Neural crest cell (in vitro differentiated cells): ENCODE results near the gene MTA1. TPM values are rescaled to one million over a fixed set of nuclear protein-coding genes. Genes with fewer than 3 reads are reported as not detected.

Source experiments
- DNase-seq: peaks from one replicate; pipeline ENCODE4 v3.0.0; 2021; ENCODE audit warnings: low read depth, mixed read lengths, low spot score
- H3K27ac Mint-ChIP-seq: one replicate; pipeline ENCODE4 v1.8.0; 2021; ENCODE audit warnings: mild to moderate bottlenecking, mixed read lengths; ENCODE audit not compliant: unreplicated experiment
- H3K27me3 Mint-ChIP-seq: 2 replicates; pipeline ENCODE4 v1.8.0; 2021; ENCODE audit warnings: low read depth, mild to moderate bottlenecking, mixed read lengths
- H3K36me3 Mint-ChIP-seq: 2 replicates; pipeline ENCODE4 v1.8.0; 2021; ENCODE audit warnings: low read depth, mild to moderate bottlenecking, mixed read lengths
- H3K4me1 Mint-ChIP-seq: 2 replicates; pipeline ENCODE4 v1.8.0; 2021; ENCODE audit warnings: mixed read lengths
- H3K4me3 Mint-ChIP-seq: one replicate; pipeline ENCODE4 v1.8.0; 2021; ENCODE audit warnings: mild to moderate bottlenecking, mixed read lengths
- H3K9me3 Mint-ChIP-seq: 2 replicates; pipeline ENCODE4 v1.8.0; 2021; ENCODE audit warnings: mixed read lengths
- total RNA-seq: library from RNA; stranded (reverse); gene quantifications from 2 replicates; pipeline ENCODE4 v1.2.1, GENCODE V29; 2021
- TF ChIP-seq, protein P1 (sequence below): fragments of 200-600 bp; sonication (generic); conservative IDR thresholded peaks from 2 replicates; pipeline ENCODE4 v1.5.0; 2021; ENCODE audit warnings: antibody characterized with exemption, mild to moderate bottlenecking

Gene MTA1
- total RNA-seq, 1 donor from 2014 or later, result 246 TPM

GRCh38 chr14:105398726-105399465 lies 20.7 kb upstream of the MTA1 start:
- peaks cover 18% of the 10 kb centered on the region for H3K9me3 Mint-ChIP-seq
- DNase-seq, result no peak

DNA sequence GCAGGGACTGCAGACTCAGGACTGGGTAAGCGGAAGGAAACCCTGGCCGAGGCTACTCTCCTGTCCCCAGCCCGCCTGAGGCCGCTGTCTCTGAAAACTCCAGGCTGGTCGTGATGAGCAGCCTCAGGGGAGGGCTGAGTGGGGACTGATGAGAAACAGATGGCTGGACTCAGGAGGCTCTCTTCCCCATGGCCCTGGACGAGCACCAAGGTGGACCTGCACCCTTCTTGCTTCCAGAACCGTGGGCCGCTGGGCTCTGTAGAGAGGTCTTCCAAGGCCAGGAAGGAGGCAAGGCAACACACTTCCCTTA lies 20.2 kb upstream of the MTA1 start:
- H3K9me3 Mint-ChIP-seq, result peaks cover 18% of the 10 kb centered on the region
- H3K27me3 Mint-ChIP-seq, result no peaks in the 10 kb centered on the region
- peaks cover 32% of the 10 kb centered on the region for H3K36me3 Mint-ChIP-seq
- TF ChIP-seq, protein P1, sequence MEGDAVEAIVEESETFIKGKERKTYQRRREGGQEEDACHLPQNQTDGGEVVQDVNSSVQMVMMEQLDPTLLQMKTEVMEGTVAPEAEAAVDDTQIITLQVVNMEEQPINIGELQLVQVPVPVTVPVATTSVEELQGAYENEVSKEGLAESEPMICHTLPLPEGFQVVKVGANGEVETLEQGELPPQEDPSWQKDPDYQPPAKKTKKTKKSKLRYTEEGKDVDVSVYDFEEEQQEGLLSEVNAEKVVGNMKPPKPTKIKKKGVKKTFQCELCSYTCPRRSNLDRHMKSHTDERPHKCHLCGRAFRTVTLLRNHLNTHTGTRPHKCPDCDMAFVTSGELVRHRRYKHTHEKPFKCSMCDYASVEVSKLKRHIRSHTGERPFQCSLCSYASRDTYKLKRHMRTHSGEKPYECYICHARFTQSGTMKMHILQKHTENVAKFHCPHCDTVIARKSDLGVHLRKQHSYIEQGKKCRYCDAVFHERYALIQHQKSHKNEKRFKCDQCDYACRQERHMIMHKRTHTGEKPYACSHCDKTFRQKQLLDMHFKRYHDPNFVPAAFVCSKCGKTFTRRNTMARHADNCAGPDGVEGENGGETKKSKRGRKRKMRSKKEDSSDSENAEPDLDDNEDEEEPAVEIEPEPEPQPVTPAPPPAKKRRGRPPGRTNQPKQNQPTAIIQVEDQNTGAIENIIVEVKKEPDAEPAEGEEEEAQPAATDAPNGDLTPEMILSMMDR, result no peak
- H3K27ac Mint-ChIP-seq, result no peak overlapping the region
- no peak for DNase-seq
- peak overlapping the region; percentile 49 for H3K4me3 Mint-ChIP-seq
- peaks cover 7% of the 10 kb centered on the region for H3K4me1 Mint-ChIP-seq

More at GRCh38 chr14:105398726-105399465, 20.7 kb upstream of the MTA1 start:
- peaks cover 8% of the 10 kb centered on the region for H3K4me1 Mint-ChIP-seq
- H3K27me3 Mint-ChIP-seq, result no peaks in the 10 kb centered on the region
- TF ChIP-seq, protein P1, result no peak
- peak overlapping the region; percentile 71 for H3K27ac Mint-ChIP-seq
- peaks cover 27% of the 10 kb centered on the region for H3K36me3 Mint-ChIP-seq
- peak overlapping the region; percentile 86 for H3K4me3 Mint-ChIP-seq

- H3K27me3 Mint-ChIP-seq, result no peaks in the 10 kb centered on the region
- no peak for DNase-seq
- peaks cover 18% of the 10 kb centered on the region for H3K9me3 Mint-ChIP-seq
- peaks cover 4% of the 10 kb centered on the region for H3K4me1 Mint-ChIP-seq
- H3K36me3 Mint-ChIP-seq, result peaks cover 35% of the 10 kb centered on the region
- peak overlapping the region; percentile 71 for H3K4me3 Mint-ChIP-seq
- no peak overlapping the region for H3K27ac Mint-ChIP-seq
- TF ChIP-seq, protein P1, result no peak
Observed at GRCh38 chr14:105400016-105400415, 19.6 kb upstream of the MTA1 start.

GRCh38 chr14:105401699-105402098 lies 17.9 kb upstream of the MTA1 start:
- no peaks in the 10 kb centered on the region for H3K27me3 Mint-ChIP-seq
- peaks cover 25% of the 10 kb centered on the region for H3K9me3 Mint-ChIP-seq

DNA sequence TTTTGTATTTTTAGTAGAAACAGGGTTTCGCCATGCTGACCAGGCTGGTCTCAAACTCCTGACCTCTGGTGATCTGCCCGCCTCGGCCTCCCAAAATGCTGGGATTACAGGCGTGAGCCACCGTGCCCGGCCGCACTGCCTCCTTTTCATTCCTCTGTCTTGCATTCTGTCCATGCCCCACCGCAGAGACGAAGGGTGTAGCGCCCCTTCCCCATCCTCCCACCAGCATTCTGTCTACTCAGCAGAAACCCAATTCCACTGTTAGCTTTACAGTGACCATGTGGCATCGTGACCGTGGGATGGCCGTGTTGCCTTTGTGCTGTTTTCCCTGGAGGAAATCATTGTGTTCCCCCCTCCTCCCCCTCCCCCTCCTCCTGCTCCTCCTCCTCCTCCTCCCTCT lies 11.0 kb upstream of the MTA1 start:
- DNase-seq, result no peak
- Mint-ChIP-seq H3K9me3 (peaks cover 7% of the 10 kb centered on the region), H3K36me3 (peaks cover 15% of the 10 kb centered on the region), H3K27me3 (peaks cover 42% of the 10 kb centered on the region), H3K4me1 (peaks cover 19% of the 10 kb centered on the region), H3K4me3 (peak overlapping the region; percentile 51), H3K27ac (no peak overlapping the region)
- TF ChIP-seq, protein P1, result no peak

More at GRCh38 chr14:105401699-105402098, 17.9 kb upstream of the MTA1 start:
- peak overlapping the region; percentile 71 for H3K4me3 Mint-ChIP-seq
- no peak for DNase-seq
- no peak overlapping the region for H3K27ac Mint-ChIP-seq
- TF ChIP-seq, protein P1, result no peak
- peaks cover 39% of the 10 kb centered on the region for H3K36me3 Mint-ChIP-seq
- H3K4me1 Mint-ChIP-seq, result peaks cover 4% of the 10 kb centered on the region
